ENCODE results near the gene RBM19. TPM values are rescaled to one million over a fixed set of nuclear protein-coding genes. Genes with fewer than 3 reads are reported as not detected.

RBM19 gene
- total RNA-seq, 2 donors from 2014 or later: 39.9 to 54.3 TPM

DNA sequence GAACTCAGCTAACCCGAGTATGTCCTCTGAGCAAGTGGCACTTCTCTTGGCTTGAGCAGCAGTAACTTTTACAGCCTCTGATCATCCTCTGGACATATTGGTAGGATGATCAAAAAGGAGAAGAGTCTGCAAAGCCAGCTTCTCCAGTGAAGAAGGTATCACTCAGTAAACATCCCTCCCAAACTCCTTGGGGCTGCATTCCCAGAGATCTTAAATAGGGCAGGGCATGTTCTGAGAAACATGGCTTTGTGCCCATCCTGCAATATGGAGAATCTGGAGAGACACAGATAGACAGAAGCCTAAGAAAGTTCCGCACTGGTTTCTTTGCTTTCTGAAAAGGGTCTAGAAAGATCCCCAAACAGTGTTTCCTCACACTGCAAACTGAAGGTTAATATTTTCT, 65.4 kb downstream of the RBM19 start:
- Histone ChIP-seq H3K27me3 (replicated peaks; ENCODE audit: insufficient read depth) (no peaks in the 10 kb centered on the region), H3K36me3 (peaks cover 6% of the 10 kb centered on the region), H3K4me1 (ENCODE audit: control insufficient read depth in 1 of 2, low read depth in 2 of 2) (no peaks in the 10 kb centered on the region), H3K4me3 (no peak overlapping the region), H3K27ac (no peak overlapping the region), H3K9me3 (no peaks in the 10 kb centered on the region)
- ATAC-seq (ENCODE audit: insufficient number of reproducible peaks, low FRiP score, low read depth) (no peak), DNase-seq (ENCODE audit: low spot score) (no peak)
- TF ChIP-seq CTCF (IDR thresholded peaks at IDR 0.05): no peak

DNA sequence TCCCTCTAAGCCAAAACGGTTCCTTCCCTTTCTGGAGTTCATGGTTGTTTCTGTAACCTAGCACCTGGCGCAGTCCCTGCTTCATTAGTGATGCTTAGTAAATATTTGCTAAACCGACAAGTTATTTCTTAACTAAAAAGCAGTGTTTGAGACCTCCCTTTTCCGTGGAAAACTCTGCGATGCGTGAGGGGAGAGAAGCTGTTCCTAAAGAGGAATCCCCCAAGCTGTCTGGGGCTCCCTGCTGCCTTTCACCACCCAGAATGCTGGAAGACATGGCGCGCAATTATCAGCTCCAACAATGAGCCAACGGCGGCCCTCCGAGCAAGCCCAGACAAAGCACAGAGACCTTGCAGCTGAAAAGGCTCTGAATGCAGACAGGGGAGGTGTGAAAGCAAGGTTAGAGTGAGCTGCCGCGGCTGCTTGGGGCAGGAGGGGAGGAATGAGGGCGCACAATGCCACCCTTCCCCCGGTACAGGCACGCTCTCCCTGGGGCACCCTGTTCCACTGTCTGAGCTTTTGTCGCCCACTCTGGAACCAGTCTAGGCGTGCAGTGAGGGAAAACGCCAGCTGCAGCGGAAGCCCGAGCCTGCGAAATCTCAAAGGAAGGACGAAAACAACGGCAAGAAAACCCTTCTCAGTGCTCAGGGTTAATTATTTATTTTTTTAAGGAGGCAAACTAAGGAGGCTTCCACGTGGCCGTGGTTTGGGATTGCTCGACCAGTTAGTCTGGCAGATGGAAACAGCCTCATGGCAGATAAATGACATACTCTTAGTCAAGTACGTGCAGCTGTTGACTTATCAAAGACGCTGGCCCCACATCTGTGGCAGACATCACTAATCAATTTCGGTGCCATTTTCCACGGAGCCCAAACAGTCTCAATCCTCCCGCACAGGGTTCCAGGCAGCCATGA, 66.3 kb downstream of the RBM19 start:
- peaks cover 6% of the 10 kb centered on the region for H3K36me3 ChIP-seq
- DNase-seq (ENCODE audit: low spot score) (no peak), ATAC-seq (ENCODE audit: insufficient number of reproducible peaks, low FRiP score, low read depth) (no peak)
- no peak overlapping the region for H3K27ac ChIP-seq
- no peaks in the 10 kb centered on the region for H3K9me3 ChIP-seq
- no peaks in the 10 kb centered on the region for H3K4me1 ChIP-seq (ENCODE audit: control insufficient read depth in 1 of 2, low read depth in 2 of 2)
- H3K4me3 ChIP-seq: no peak overlapping the region
- H3K27me3 ChIP-seq (replicated peaks; ENCODE audit: insufficient read depth): no peaks in the 10 kb centered on the region
- TF ChIP-seq CTCF (IDR thresholded peaks at IDR 0.05): no peak

DNA sequence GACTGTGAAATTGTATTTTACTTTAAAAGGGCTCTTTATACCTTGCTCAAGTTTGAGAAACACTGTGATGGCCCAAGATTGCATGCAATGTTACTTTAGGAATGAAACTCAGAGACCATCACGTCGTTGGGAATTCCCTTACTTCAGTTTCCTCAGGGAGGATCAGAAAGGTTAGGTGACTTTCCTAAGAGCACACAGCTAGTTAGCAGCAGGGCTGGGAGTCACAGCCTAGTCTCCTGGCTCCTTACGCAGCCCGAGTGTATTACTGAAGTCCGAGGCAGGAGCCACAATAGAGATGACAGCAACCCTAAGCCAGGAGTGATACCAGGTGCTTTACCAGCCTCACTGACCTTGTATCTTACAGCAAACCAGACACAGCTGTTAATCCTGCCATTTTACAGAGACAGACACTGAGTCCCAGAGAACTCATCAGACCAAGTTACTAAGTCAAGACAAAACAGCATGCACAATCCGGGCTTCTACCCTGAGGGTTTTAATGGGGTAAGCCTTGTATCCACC, 67.0 kb downstream of the RBM19 start:
- H3K4me3 ChIP-seq: no peak overlapping the region
- ATAC-seq (ENCODE audit: insufficient number of reproducible peaks, low FRiP score, low read depth) (no peak), DNase-seq (ENCODE audit: low spot score) (no peak)
- no peak overlapping the region for H3K27ac ChIP-seq
- no peaks in the 10 kb centered on the region for H3K9me3 ChIP-seq
- TF ChIP-seq CTCF (IDR thresholded peaks at IDR 0.05): no peak
- H3K27me3 ChIP-seq (replicated peaks; ENCODE audit: insufficient read depth): no peaks in the 10 kb centered on the region
- no peaks in the 10 kb centered on the region for H3K4me1 ChIP-seq (ENCODE audit: control insufficient read depth in 1 of 2, low read depth in 2 of 2)
- H3K36me3 ChIP-seq: peaks cover 4% of the 10 kb centered on the region

GRCh38 chr12:113898466-113898865, 67.7 kb downstream of the RBM19 start:
- H3K27me3 ChIP-seq (replicated peaks; ENCODE audit: insufficient read depth): no peaks in the 10 kb centered on the region
- no peak for DNase-seq (ENCODE audit: low spot score)
- no peak overlapping the region for H3K27ac ChIP-seq
- no peak overlapping the region for H3K4me3 ChIP-seq
- H3K9me3 ChIP-seq: no peaks in the 10 kb centered on the region
- peaks cover 3% of the 10 kb centered on the region for H3K36me3 ChIP-seq
- no peak for TF ChIP-seq CTCF (IDR thresholded peaks at IDR 0.05)
- no peak for ATAC-seq (ENCODE audit: insufficient number of reproducible peaks, low FRiP score, low read depth)
- no peaks in the 10 kb centered on the region for H3K4me1 ChIP-seq (ENCODE audit: control insufficient read depth in 1 of 2, low read depth in 2 of 2)

DNA sequence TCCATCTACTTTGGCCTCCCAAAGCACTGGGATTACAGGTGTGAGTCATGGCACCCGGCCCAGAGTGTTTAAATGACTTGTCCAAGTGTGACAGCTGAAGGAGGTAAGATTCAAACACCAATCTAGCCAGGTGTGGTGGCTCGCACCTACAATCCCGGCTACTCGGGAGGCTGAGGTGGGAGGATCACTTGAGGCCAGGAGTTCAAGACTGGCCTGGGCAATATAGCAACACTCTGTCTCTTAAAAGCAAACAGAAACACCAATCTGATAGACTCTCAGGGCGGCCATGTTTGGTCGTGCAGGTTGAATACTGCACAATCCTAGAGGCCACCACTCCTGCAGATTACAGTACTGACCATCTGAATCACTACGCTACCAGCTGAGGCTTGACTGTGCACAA, 68.7 kb downstream of the RBM19 start:
- ATAC-seq (ENCODE audit: insufficient number of reproducible peaks, low FRiP score, low read depth) (no peak), DNase-seq (ENCODE audit: low spot score) (no peak)
- TF ChIP-seq CTCF (IDR thresholded peaks at IDR 0.05): no peak
- H3K9me3 ChIP-seq: no peaks in the 10 kb centered on the region
- H3K27ac ChIP-seq: no peak overlapping the region
- H3K27me3 ChIP-seq (replicated peaks; ENCODE audit: insufficient read depth): no peaks in the 10 kb centered on the region
- H3K36me3 ChIP-seq: peaks cover 3% of the 10 kb centered on the region
- no peaks in the 10 kb centered on the region for H3K4me1 ChIP-seq (ENCODE audit: control insufficient read depth in 1 of 2, low read depth in 2 of 2)
- no peak overlapping the region for H3K4me3 ChIP-seq
